Neural cell (in vitro differentiated cells): Measurements from ENCODE around the gene OCRL. TPM values are rescaled to one million over a fixed set of nuclear protein-coding genes. Genes with fewer than 3 reads are reported as not detected.

ENCODE experiments used
- H2AFZ ChIP-seq: fragments of 200-600, 300-800 bp; sonication (generic), shearing (Covaris generic); 2 replicates; pipeline ENCODE4 v1.6.0; 2014; ENCODE audit warnings: low read depth, mild to moderate bottlenecking, antibody characterized with exemption, low read length, moderate library complexity
- H3F3A ChIP-seq: fragments of 200-600 bp; shearing (Covaris generic); 2 replicates; pipeline ENCODE4 v1.6.1; 2016; ENCODE audit warnings: mild to moderate bottlenecking, moderate library complexity, mixed read lengths, antibody characterized with exemption, low read length; ENCODE audit not compliant: insufficient read depth, poor library complexity, severe bottlenecking
- H3K27ac ChIP-seq: fragments of 200-600, 300-800 bp; sonication (generic), shearing (Covaris generic); 2 replicates; pipeline ENCODE4 v1.5.1; 2014; ENCODE audit warnings: mild to moderate bottlenecking, low read length, moderate library complexity
- H3K27me3 ChIP-seq: fragments of 300-800, 200-600 bp; sonication (generic), shearing (Covaris generic); 2 replicates; pipeline ENCODE4 v1.6.0; 2014; ENCODE audit warnings: mild to moderate bottlenecking, low read depth, low read length, moderate library complexity; ENCODE audit not compliant: insufficient read depth
- H3K36me3 ChIP-seq: fragments of 300-800, 200-600 bp; sonication (generic), shearing (Covaris generic); 2 replicates; pipeline ENCODE4 v1.5.1; 2014; ENCODE audit warnings: mild to moderate bottlenecking, antibody characterized with exemption, low read length, moderate library complexity; ENCODE audit not compliant: insufficient read depth
- H3K4me2 ChIP-seq: fragments of 300-800, 200-600 bp; sonication (generic), shearing (Covaris generic); 2 replicates; pipeline ENCODE4 v1.6.0; 2014; ENCODE audit warnings: mild to moderate bottlenecking, low read length
- H3K4me3 ChIP-seq: fragments of 300-800, 200-600 bp; sonication (generic), shearing (Covaris generic); 2 replicates; pipeline ENCODE4 v1.5.1; 2014; ENCODE audit warnings: mild to moderate bottlenecking, low read length, moderate library complexity
- H3K79me2 ChIP-seq: fragments of 200-600 bp; shearing (Covaris generic); replicated peaks from 2 replicates; pipeline ENCODE4 v1.6.0; 2014; ENCODE audit warnings: mild to moderate bottlenecking, low read length, moderate library complexity; ENCODE audit not compliant: insufficient read depth
- H3K9ac ChIP-seq: fragments of 300-800, 200-600 bp; sonication (generic), shearing (Covaris generic); 2 replicates; pipeline ENCODE4 v1.6.1; 2016; ENCODE audit warnings: mild to moderate bottlenecking, low read length, mixed read lengths
- H3K9me2 ChIP-seq: fragments of 200-600 bp; shearing (Covaris generic); 2 replicates; pipeline ENCODE4 v1.6.1; 2016; ENCODE audit warnings: mild to moderate bottlenecking, low read length, mixed read lengths; ENCODE audit not compliant: insufficient read depth
- H3K9me3 ChIP-seq: fragments of 200-600, 300-800 bp; sonication (generic), shearing (Covaris generic); 2 replicates; pipeline ENCODE4 v1.6.1; 2016; ENCODE audit warnings: mild to moderate bottlenecking, mixed run types, low read length, moderate library complexity, mixed read lengths
- H4K20me1 ChIP-seq: fragments of 200-600 bp; shearing (Covaris generic); 2 replicates; pipeline ENCODE4 v1.6.1; 2016; ENCODE audit warnings: mild to moderate bottlenecking, mixed run types; ENCODE audit not compliant: insufficient read depth
- EP300 ChIP-seq: fragments of 450-650 bp; conservative IDR thresholded peaks from 2 replicates; pipeline ENCODE4 v1.6.1; 2014; ENCODE audit warnings: antibody characterized with exemption, mild to moderate bottlenecking, moderate library complexity; ENCODE audit not compliant: poor library complexity, severe bottlenecking
- POLR2AphosphoS5 ChIP-seq: IDR thresholded peaks from 2 replicates; pipeline ENCODE4 v1.6.1; 2012
- REST ChIP-seq: IDR thresholded peaks from 2 replicates; pipeline ENCODE4 v1.6.1; 2012; ENCODE audit warnings: borderline replicate concordance
- SMC3 ChIP-seq: fragments of 450-650 bp; conservative IDR thresholded peaks from 2 replicates; pipeline ENCODE4 v1.6.1; 2014; ENCODE audit warnings: antibody characterized with exemption, mild to moderate bottlenecking, moderate library complexity; ENCODE audit not compliant: poor library complexity
- TAF1 ChIP-seq: IDR thresholded peaks from 2 replicates; pipeline ENCODE4 v1.6.1; 2012; ENCODE audit warnings: low read depth
- polyA plus RNA-seq: library from polyadenylated mRNA; depleted of rRNA; stranded (reverse); fragments of >200 nt; gene quantifications from 2 replicates; pipeline ENCODE4 v1.2.3, GENCODE V29; 2014
- TF ChIP-seq, protein P1 (sequence below): fragments of 450-650 bp; IDR thresholded peaks from 2 replicates; pipeline ENCODE4 v1.5.1; 2014; ENCODE audit warnings: antibody characterized with exemption, mild to moderate bottlenecking, moderate library complexity; ENCODE audit not compliant: poor library complexity, severe bottlenecking

Gene OCRL
- polyA plus RNA-seq, 1 donor from 2014 or later: 27.9 TPM

GRCh38 chrX:129495900-129496299 lies 44.2 kb upstream of the OCRL start:
- H4K20me1 ChIP-seq: no peaks in the 10 kb centered on the region
- H3K36me3 ChIP-seq: no peaks in the 10 kb centered on the region
- H3K27me3 ChIP-seq: no peaks in the 10 kb centered on the region
- H3K9ac ChIP-seq: no peak overlapping the region
- H3F3A ChIP-seq: no peaks in the 10 kb centered on the region
- H3K27ac ChIP-seq: no peak overlapping the region
- H2AFZ ChIP-seq: no peak overlapping the region
- no peak overlapping the region for H3K4me2 ChIP-seq
- H3K4me3 ChIP-seq: no peak overlapping the region
- no peaks in the 10 kb centered on the region for H3K9me3 ChIP-seq
- H3K9me2 ChIP-seq: no peaks in the 10 kb centered on the region
- TF ChIP-seq, protein P1, sequence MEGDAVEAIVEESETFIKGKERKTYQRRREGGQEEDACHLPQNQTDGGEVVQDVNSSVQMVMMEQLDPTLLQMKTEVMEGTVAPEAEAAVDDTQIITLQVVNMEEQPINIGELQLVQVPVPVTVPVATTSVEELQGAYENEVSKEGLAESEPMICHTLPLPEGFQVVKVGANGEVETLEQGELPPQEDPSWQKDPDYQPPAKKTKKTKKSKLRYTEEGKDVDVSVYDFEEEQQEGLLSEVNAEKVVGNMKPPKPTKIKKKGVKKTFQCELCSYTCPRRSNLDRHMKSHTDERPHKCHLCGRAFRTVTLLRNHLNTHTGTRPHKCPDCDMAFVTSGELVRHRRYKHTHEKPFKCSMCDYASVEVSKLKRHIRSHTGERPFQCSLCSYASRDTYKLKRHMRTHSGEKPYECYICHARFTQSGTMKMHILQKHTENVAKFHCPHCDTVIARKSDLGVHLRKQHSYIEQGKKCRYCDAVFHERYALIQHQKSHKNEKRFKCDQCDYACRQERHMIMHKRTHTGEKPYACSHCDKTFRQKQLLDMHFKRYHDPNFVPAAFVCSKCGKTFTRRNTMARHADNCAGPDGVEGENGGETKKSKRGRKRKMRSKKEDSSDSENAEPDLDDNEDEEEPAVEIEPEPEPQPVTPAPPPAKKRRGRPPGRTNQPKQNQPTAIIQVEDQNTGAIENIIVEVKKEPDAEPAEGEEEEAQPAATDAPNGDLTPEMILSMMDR: no peak
- no peaks in the 10 kb centered on the region for H3K79me2 ChIP-seq

GRCh38 chrX:129496625-129497024 lies 43.4 kb upstream of the OCRL start:
- H3K9ac ChIP-seq: no peak overlapping the region
- no peaks in the 10 kb centered on the region for H3K79me2 ChIP-seq
- no peaks in the 10 kb centered on the region for H3K9me2 ChIP-seq
- no peaks in the 10 kb centered on the region for H4K20me1 ChIP-seq
- H3K9me3 ChIP-seq: no peaks in the 10 kb centered on the region
- no peaks in the 10 kb centered on the region for H3K36me3 ChIP-seq
- no peaks in the 10 kb centered on the region for H3K27me3 ChIP-seq
- no peak overlapping the region for H3K4me2 ChIP-seq
- H2AFZ ChIP-seq: no peak overlapping the region
- TF ChIP-seq SMC3 (no peak), REST (no peak), EP300 (no peak), POLR2AphosphoS5 (no peak), TAF1 (no peak)
- TF ChIP-seq, protein P1: no peak
- H3K27ac ChIP-seq: no peak overlapping the region
- H3F3A ChIP-seq: no peaks in the 10 kb centered on the region
- no peak overlapping the region for H3K4me3 ChIP-seq
